GM10266 (cell line): ENCODE results near the gene CRHR2.

Experiments
- DNase-seq: peaks from one replicate; pipeline ENCODE4 v3.0.0; 2012; ENCODE audit errors: extremely low spot score
- CTCF ChIP-seq: IDR thresholded peaks from 2 replicates; pipeline ENCODE4 v1.5.1; 2012; ENCODE audit warnings: mild to moderate bottlenecking, low read depth; ENCODE audit not compliant: control insufficient read depth, insufficient read depth; ENCODE audit errors: missing control alignments

Gene CRHR2

GRCh38 chr7:30688718-30689221, 6.5 kb upstream of the CRHR2 start:
- TF ChIP-seq CTCF, result no peak
- DNase-seq, result no peak

GRCh38 chr7:30687604-30688003, 5.3 kb upstream of the CRHR2 start:
- no peak for DNase-seq
- TF ChIP-seq CTCF, result no peak

- TF ChIP-seq CTCF, result no peak
- no peak for DNase-seq
These were observed 2.1 kb upstream of the CRHR2 start for GRCh38 chr7:30684351-30684750.

- DNase-seq, result no peak
- TF ChIP-seq CTCF, result no peak
These were observed 1.6 kb upstream of the CRHR2 start for GRCh38 chr7:30683816-30684215.

- TF ChIP-seq CTCF, result no peak
- DNase-seq, result no peak
These were observed 1.1 kb upstream of the CRHR2 start for GRCh38 chr7:30683306-30683705.

GRCh38 chr7:30681815-30682211, 443 bp downstream of the CRHR2 start:
- no peak for DNase-seq
- TF ChIP-seq CTCF, result no peak

GRCh38 chr7:30681331-30681797, 892 bp downstream of the CRHR2 start:
- DNase-seq, result peak; percentile 34

More at GRCh38 chr7:30681331-30681797, 892 bp downstream of the CRHR2 start:
- no peak for TF ChIP-seq CTCF
